ENCODE measurements around the gene POP5.

Gene POP5

DNA sequence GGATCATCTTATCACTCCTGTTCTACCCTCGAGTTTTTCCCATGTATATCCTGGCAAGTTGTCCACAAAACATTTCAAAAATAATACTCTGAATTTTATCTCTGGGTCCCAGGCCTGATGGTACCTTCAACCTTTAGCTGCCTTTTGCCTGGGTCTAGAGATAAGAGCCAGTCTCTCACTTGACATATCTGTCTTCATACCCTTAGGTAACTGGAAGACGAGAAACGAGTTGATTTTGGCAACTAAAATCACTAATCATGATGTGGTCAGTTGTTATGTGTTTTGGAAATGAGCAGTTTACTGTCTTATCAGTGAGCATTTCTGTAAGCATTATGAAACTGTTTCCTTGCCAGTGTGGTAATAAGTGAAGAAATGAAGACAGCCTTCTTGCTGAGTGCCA lies 40.8 kb downstream of the POP5 start:
- H3K4me3 ChIP-seq (ENCODE audit: low read depth, low read length) = no peak overlapping the region
- no peak for TF ChIP-seq POLR2A (IDR thresholded peaks at IDR 0.05; ENCODE audit: extremely low read depth, insufficient read length)
- no peak for TF ChIP-seq CTCF (IDR thresholded peaks at IDR 0.05; ENCODE audit: low read depth, low read length)
- 0 out of 2 replicates have a peak, but pooled peaks have one; percentile 19 for TF ChIP-seq MYC (IDR thresholded peaks at IDR 0.05; ENCODE audit: low read depth, low read length)
- TF ChIP-seq, protein P1, sequence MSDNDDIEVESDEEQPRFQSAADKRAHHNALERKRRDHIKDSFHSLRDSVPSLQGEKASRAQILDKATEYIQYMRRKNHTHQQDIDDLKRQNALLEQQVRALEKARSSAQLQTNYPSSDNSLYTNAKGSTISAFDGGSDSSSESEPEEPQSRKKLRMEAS (IDR thresholded peaks at IDR 0.05; ENCODE audit: low read depth, low read length) = no peak
- peak; percentile 49 for DNase-seq (ENCODE audit: low read depth)

GRCh38 chr12:120539303-120539702 lies 41.9 kb downstream of the POP5 start:
- no peak for DNase-seq (ENCODE audit: low read depth)
- H3K4me3 ChIP-seq (ENCODE audit: low read depth, low read length) = no peak overlapping the region
- TF ChIP-seq POLR2A (IDR thresholded peaks at IDR 0.05; ENCODE audit: extremely low read depth, insufficient read length) (no peak), MYC (IDR thresholded peaks at IDR 0.05; ENCODE audit: low read depth, low read length) (no peak), CTCF (IDR thresholded peaks at IDR 0.05; ENCODE audit: low read depth, low read length) (no peak)
- TF ChIP-seq, protein P1 (IDR thresholded peaks at IDR 0.05; ENCODE audit: low read depth, low read length) = no peak

DNA sequence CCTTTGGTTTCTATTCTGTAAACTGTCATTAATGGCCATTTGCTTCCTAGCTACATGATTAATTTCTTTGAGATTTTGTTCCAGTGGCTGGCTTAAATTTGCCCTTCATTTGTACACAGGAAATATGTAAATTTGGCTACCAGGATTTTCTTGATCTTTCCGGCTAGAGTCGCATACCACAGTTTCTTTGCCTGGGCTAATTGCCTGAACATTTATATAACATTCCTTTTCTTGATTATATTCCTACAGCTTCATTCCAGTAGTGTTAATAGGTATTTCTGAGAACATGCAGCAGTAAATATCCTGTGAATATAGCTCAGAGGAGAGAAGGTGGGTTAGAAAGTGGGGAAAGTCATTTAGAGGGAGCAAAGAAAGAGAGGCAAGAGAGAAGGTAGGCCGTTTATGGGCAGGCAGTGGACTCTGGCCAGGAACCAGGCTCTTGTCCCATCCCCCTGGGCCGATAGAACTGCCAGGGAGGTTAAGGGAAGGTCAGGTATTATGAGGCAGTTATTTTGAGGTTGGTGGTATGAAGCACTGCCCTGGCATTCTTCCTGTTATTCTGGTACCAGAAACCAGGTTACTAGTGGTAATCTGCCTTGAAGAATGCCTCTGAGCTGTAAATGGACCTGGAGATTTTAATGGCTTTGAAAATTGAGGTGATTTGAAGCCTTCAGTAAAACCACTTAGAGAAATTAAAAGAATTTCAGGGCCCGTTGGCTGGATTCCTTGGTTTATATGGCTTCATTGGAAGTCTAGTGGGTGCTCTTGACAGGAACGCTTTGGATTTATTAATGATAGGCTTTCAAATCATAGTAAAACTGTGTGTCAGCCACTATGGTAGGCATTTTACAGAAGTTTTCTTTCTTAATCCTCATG lies 42.7 kb downstream of the POP5 start:
- TF ChIP-seq, protein P1 (IDR thresholded peaks at IDR 0.05; ENCODE audit: low read depth, low read length) = no peak
- TF ChIP-seq CTCF (IDR thresholded peaks at IDR 0.05; ENCODE audit: low read depth, low read length) = no peak
- no peak for TF ChIP-seq POLR2A (IDR thresholded peaks at IDR 0.05; ENCODE audit: extremely low read depth, insufficient read length)
- no peak for TF ChIP-seq MYC (IDR thresholded peaks at IDR 0.05; ENCODE audit: low read depth, low read length)
- H3K4me3 ChIP-seq (ENCODE audit: low read depth, low read length) = peak overlapping the region; percentile 35
- DNase-seq (ENCODE audit: low read depth) = peak; percentile 34

DNA sequence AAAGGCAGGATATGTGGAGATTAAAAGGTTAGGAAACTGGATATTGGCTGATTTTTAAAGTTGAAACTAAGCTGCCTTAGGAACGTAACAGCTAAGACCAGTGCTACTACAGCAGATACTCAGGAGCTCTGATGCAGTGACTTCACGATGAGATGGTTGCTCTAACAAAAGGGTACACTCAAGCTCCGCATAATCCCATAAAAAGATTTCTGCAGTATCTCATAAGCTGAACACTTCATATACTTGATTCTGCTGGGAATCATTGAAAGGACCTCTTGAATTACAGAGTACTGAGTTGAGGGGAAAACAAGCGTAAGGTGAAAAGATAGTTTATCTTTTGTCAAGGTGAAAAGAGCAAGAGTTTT lies 43.4 kb downstream of the POP5 start:
- no peak for TF ChIP-seq CTCF (IDR thresholded peaks at IDR 0.05; ENCODE audit: low read depth, low read length)
- H3K4me3 ChIP-seq (ENCODE audit: low read depth, low read length) = peak overlapping the region; percentile 35
- no peak for DNase-seq (ENCODE audit: low read depth)

- H3K4me3 ChIP-seq (ENCODE audit: low read depth, low read length) = peak overlapping the region; percentile 88
- TF ChIP-seq CTCF (IDR thresholded peaks at IDR 0.05; ENCODE audit: low read depth, low read length) = no peak
- TF ChIP-seq, protein P1 (IDR thresholded peaks at IDR 0.05; ENCODE audit: low read depth, low read length) = no peak
- TF ChIP-seq POLR2A (IDR thresholded peaks at IDR 0.05; ENCODE audit: extremely low read depth, insufficient read length) = no peak
- no peak for TF ChIP-seq MYC (IDR thresholded peaks at IDR 0.05; ENCODE audit: low read depth, low read length)
- no peak for DNase-seq (ENCODE audit: low read depth)
These were observed 45.0 kb downstream of the POP5 start for GRCh38 chr12:120536064-120536791.

All from NB4 (cell line).